Neuronal stem cell (in vitro differentiated cells): Measurements from ENCODE around the gene ATG2A.

Source experiments
- DNase-seq: peaks from one replicate; pipeline ENCODE4 v3.0.0-alpha.2; 2013; ENCODE audit warnings: low spot score
- H2AFZ ChIP-seq: one replicate; pipeline ENCODE4 v1.6.1; 2013; ENCODE audit warnings: mild to moderate bottlenecking, low read length, inconsistent platforms
- H2AK5ac ChIP-seq: 2 replicates; pipeline ENCODE4 v1.6.1; 2013; ENCODE audit warnings: low read depth, mild to moderate bottlenecking, inconsistent platforms, low read length, moderate library complexity, mixed read lengths
- H2BK120ac ChIP-seq: 2 replicates; pipeline ENCODE4 v1.6.1; 2013; ENCODE audit warnings: low read depth, mild to moderate bottlenecking, inconsistent platforms, low read length, moderate library complexity, mixed read lengths
- H2BK12ac ChIP-seq: one replicate; pipeline ENCODE4 v1.6.1; 2013; ENCODE audit warnings: low read length, inconsistent platforms
- H2BK15ac ChIP-seq: 2 replicates; pipeline ENCODE4 v1.6.1; 2013; ENCODE audit warnings: mild to moderate bottlenecking, low read length, inconsistent platforms, mixed read lengths
- H2BK5ac ChIP-seq: one replicate; pipeline ENCODE4 v1.6.1; 2013; ENCODE audit warnings: inconsistent platforms, mild to moderate bottlenecking, low read length, moderate library complexity
- H3K14ac ChIP-seq: one replicate; pipeline ENCODE4 v1.6.1; 2013; ENCODE audit warnings: low read length, inconsistent platforms
- H3K18ac ChIP-seq: 2 replicates; pipeline ENCODE4 v1.6.1; 2013; ENCODE audit warnings: low read length, inconsistent platforms
- H3K23ac ChIP-seq: 2 replicates; pipeline ENCODE4 v1.6.1; 2013; ENCODE audit warnings: low read depth, mild to moderate bottlenecking, mixed read lengths, low read length, inconsistent platforms; ENCODE audit not compliant: poor library complexity
- H3K27ac ChIP-seq: replicated peaks from 3 replicates; pipeline ENCODE4 v1.5.1; 2013; ENCODE audit warnings: low read length, inconsistent platforms
- H3K27me3 ChIP-seq, 3 experiments: 2 replicates each; pipeline ENCODE4 v1.6.1; 2013; ENCODE audit warnings: low read length in 3 of 3, mild to moderate bottlenecking in 2 of 3, inconsistent platforms in 1 of 3, low read depth in 1 of 3, mixed read lengths in 1 of 3, moderate library complexity in 1 of 3; ENCODE audit not compliant: control insufficient read depth in 3 of 3, insufficient read depth in 3 of 3
- H3K36me3 ChIP-seq, 2 donors: replicated peaks in 1 of 2; 2 replicates each; pipeline ENCODE4 v1.6.1; 2013; ENCODE audit warnings: low read length in 2 of 2; ENCODE audit not compliant: control insufficient read depth in 2 of 2, insufficient read depth in 2 of 2
- H3K4ac ChIP-seq: 2 replicates; pipeline ENCODE4 v1.6.1; 2013; ENCODE audit warnings: inconsistent platforms, mild to moderate bottlenecking, low read length, moderate library complexity
- H3K4me1 ChIP-seq, 2 donors: 1 replicate in 1 of 2; 2 replicates in 1 of 2; pipeline ENCODE4 v1.6.1; 2013; ENCODE audit warnings: low read length in 2 of 2, low read depth in 1 of 2; ENCODE audit not compliant: control insufficient read depth in 2 of 2, insufficient read depth in 1 of 2
- H3K4me2 ChIP-seq: one replicate; pipeline ENCODE4 v1.6.1; 2013; ENCODE audit warnings: mild to moderate bottlenecking, low read length, inconsistent platforms; ENCODE audit not compliant: insufficient read depth, poor library complexity, severe bottlenecking
- H3K4me3 ChIP-seq, 2 donors: 2 replicates each; pipeline ENCODE4 v1.5.1; 2013; ENCODE audit warnings: low read length in 2 of 2, mild to moderate bottlenecking in 2 of 2, inconsistent platforms in 1 of 2, moderate library complexity in 1 of 2
- H3K79me1 ChIP-seq: one replicate; pipeline ENCODE4 v1.6.1; 2013; ENCODE audit warnings: low read depth, mild to moderate bottlenecking, inconsistent platforms, low read length, moderate library complexity
- H3K9ac ChIP-seq: one replicate; pipeline ENCODE4 v1.6.1; 2013; ENCODE audit warnings: mild to moderate bottlenecking, low read depth, low read length, inconsistent platforms; ENCODE audit not compliant: poor library complexity
- H3K9me3 ChIP-seq, 2 donors: replicated peaks in 1 of 2; 2 replicates each; pipeline versions ENCODE3 to v1.6.1; 2013; ENCODE audit warnings: low read length in 2 of 2, mild to moderate bottlenecking in 2 of 2, inconsistent platforms in 1 of 2, low read depth in 1 of 2, mixed read lengths in 1 of 2, moderate library complexity in 1 of 2; ENCODE audit not compliant: control insufficient read depth in 2 of 2, insufficient read depth in 1 of 2
- H4K8ac ChIP-seq: one replicate; pipeline ENCODE4 v1.6.1; 2013; ENCODE audit warnings: low read depth, mild to moderate bottlenecking, inconsistent platforms, low read length, moderate library complexity
- H4K91ac ChIP-seq: one replicate; pipeline ENCODE4 v1.6.1; 2013; ENCODE audit warnings: low read length, low read depth, mild to moderate bottlenecking, inconsistent platforms; ENCODE audit not compliant: poor library complexity
- WGBS, 2 donors: extraction: QIAGEN DNeasy Blood & Tissue Kit; methylation state at CpG; one replicate each; pipeline ENCODE4 v1.1.7; 2013; ENCODE audit warnings: missing lambda C conversion rate in 2 of 2, mixed read lengths in 1 of 2; ENCODE audit not compliant: insufficient read length in 2 of 2, insufficient replicate concordance in 1 of 2; ENCODE audit errors: extremely low coverage in 2 of 2; 5-methylcytosine and 5-hydroxymethylcytosine counted together

ATG2A gene

DNA sequence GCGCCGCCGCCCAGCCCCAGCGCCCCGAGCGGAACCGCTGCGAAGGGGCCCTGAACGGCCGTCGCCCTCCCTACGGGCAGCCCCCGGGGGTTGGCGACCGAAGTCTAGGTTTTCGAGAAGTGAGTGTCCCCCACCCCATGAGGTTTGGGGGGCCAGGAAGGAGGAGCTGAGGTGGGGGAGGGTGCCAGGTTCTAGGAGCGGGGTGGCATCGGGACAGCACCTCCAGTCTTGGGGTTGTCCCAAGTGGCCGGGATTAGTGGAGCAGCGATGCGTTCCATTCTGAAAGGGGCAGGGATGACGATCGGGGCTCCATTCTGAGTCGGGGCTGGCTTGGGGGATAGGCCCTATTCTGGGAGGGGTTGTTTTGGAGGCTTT is 7.9 kb upstream of the ATG2A start:
- peak overlapping the region; percentile 81 for H3K9ac ChIP-seq
- no peaks in the 10 kb centered on the region for H3K79me1 ChIP-seq
- H3K14ac ChIP-seq, result no peak overlapping the region
- peaks cover 0 to 3% of the 10 kb centered on the region in 2 donors for H3K36me3 ChIP-seq
- DNase-seq, result no peak
- peaks cover 4 to 9% of the 10 kb centered on the region in 2 donors for H3K4me1 ChIP-seq
- peak overlapping the region; percentile 99 for H3K4me2 ChIP-seq
- peak overlapping the region; percentile 48 for H2BK5ac ChIP-seq
- no peak overlapping the region for H2BK15ac ChIP-seq
- no peak overlapping the region for H3K27ac ChIP-seq
- H3K23ac ChIP-seq, result no peak overlapping the region
- peak overlapping the region; percentile 69 for H3K18ac ChIP-seq
- no peaks in the 10 kb centered on the region for H3K9me3 ChIP-seq
- peak overlapping the region; percentile 55 to 87 for H3K4me3 ChIP-seq
- H2AFZ ChIP-seq, result peak overlapping the region; percentile 91
- H4K91ac ChIP-seq, result no peak overlapping the region
- no CpG with 5 or more reads among the region's 24 CpGs for whole genome bisulfite sequencing, 2 donors
- H3K27me3 ChIP-seq, result peaks cover 0 to 2% (median 0%) of the 10 kb centered on the region in 3 experiments
- no peak overlapping the region for H2BK12ac ChIP-seq
- H4K8ac ChIP-seq, result no peak overlapping the region
- H2AK5ac ChIP-seq, result peak overlapping the region; percentile 81
- H2BK120ac ChIP-seq, result no peak overlapping the region
- no peak overlapping the region for H3K4ac ChIP-seq

DNA sequence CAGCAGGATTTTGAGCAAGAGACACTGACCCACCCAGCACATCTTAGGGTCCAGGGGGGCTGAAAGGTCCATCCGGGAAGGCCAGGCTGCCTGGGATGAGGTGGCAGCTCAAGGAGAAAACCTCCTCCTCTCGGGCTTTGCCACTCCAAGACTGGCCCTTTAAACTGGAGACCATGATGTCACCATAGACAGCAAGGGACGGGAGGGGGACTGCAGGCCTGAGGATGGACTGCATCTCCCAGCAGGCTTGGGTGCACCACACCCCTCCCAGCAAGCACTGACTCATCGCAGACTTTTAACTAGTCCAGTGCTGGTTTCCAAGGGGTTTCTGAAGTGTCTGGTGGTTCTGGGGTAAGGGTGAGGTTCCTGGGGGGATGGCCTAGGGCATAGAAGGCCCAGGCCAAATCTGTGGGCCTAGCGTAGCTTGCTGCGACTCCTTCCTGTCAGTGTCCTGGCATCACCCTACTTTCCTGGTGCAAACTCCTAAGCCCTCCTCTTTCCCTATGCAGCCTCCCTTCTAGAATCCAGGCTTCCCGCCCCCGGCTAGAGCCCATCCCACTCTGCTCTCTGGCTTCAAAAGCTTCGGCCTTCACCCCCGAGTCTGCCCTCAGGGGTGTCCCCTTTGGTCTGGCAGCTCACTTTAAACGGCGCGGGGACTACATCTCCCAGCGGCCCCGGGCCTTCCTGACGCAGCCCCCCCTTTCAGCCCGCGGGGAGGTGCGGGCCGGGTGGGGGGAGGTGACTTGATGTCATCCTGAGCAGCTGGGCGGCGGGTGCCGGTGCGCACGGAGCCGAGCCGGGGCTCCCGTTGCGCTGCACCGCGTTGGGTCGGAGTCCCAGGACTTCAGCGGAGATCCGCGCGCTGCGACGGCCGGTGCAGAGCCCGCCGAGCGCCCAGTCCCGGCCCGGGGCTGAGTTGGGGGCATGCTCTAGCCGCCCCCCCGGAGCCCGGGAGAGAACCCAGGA is 7.2 kb upstream of the ATG2A start, which contains the start of gene PPP2R5B:
Gene PPP2R5B, plus strand, starts transcription at position 746 of the 966 bp plus-strand sequence. CDS start 1,046 bp downstream, outside the sequence.
- peak within 1 kb of the TSS; percentile 82 for H3K27ac ChIP-seq
- WGBS, 2 donors, result no CpG with 5 or more reads among the region's 47 CpGs
- H3K4me1 ChIP-seq, result peaks cover 4 to 9% of the 10 kb centered on the region in 2 donors
- peak within 1 kb of the TSS; percentile 86 for H2BK12ac ChIP-seq
- peak; percentile 80 for DNase-seq
- H3K79me1 ChIP-seq, result no peaks in the 10 kb centered on the region
- peaks cover 0 to 2% (median 0%) of the 10 kb centered on the region in 3 experiments for H3K27me3 ChIP-seq
- H2BK5ac ChIP-seq, result peak within 1 kb of the TSS; percentile 71
- no peak within 1 kb of the TSS for H4K91ac ChIP-seq
- peak within 1 kb of the TSS; percentile 91 for H3K23ac ChIP-seq
- peak within 1 kb of the TSS; percentile 55 to 87 for H3K4me3 ChIP-seq
- H3K4ac ChIP-seq, result no peak within 1 kb of the TSS
- peak within 1 kb of the TSS; percentile 85 for H3K14ac ChIP-seq
- peak within 1 kb of the TSS; percentile 91 for H2AFZ ChIP-seq
- peak within 1 kb of the TSS; percentile 95 for H3K18ac ChIP-seq
- H2AK5ac ChIP-seq, result peak within 1 kb of the TSS; percentile 96
- peak within 1 kb of the TSS; percentile 35 for H2BK120ac ChIP-seq
- H3K9ac ChIP-seq, result peak within 1 kb of the TSS; percentile 86
- H3K36me3 ChIP-seq, result peaks cover 0 to 3% of the 10 kb centered on the region in 2 donors
- H3K9me3 ChIP-seq, result no peaks in the 10 kb centered on the region
- peak within 1 kb of the TSS; percentile 99 for H3K4me2 ChIP-seq
- no peak within 1 kb of the TSS for H4K8ac ChIP-seq
- peak within 1 kb of the TSS; percentile 99 for H2BK15ac ChIP-seq

DNA sequence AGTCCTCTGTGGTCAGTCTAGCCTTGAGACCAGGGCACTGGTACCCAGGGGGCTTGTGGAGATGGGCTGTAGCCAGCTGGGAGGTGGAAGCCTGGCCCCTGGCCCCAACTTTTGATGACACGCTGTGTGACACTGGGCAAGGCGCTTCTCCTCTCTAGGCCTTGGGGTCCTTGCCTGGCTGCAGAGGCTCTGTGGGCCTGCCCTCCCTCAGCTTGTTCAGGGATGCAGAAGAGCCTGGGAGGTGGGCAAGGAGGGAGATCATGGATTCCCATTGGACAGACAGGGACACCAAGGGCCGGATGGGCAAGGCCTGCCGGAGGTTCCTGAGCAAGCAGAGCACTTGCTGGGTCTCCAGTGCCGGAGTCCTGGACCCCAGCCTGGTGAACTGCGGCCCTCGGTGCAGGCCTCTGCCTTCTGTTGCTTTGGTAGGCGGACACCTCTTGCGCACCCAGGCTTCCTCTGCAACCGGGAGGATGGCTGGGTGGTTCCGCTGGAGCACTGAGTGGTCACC is 6.2 kb upstream of the ATG2A start:
- WGBS, 2 donors, result no CpG with 5 or more reads among the region's 11 CpGs
- no peak overlapping the region for H3K4ac ChIP-seq
- H3K27ac ChIP-seq, result no peak overlapping the region
- H3K79me1 ChIP-seq, result no peaks in the 10 kb centered on the region
- H3K4me2 ChIP-seq, result no peak overlapping the region
- no peak overlapping the region for H3K9ac ChIP-seq
- no peak overlapping the region for H3K4me3 ChIP-seq
- H3K36me3 ChIP-seq, result peaks cover 0 to 2% of the 10 kb centered on the region in 2 donors
- H2BK120ac ChIP-seq, result no peak overlapping the region
- no peak overlapping the region for H4K8ac ChIP-seq
- H3K23ac ChIP-seq, result no peak overlapping the region
- H3K18ac ChIP-seq, result peak overlapping the region; percentile 49
- peak overlapping the region; percentile 86 for H2BK12ac ChIP-seq
- no peak for DNase-seq
- peak overlapping the region; percentile 96 for H2AK5ac ChIP-seq
- H2AFZ ChIP-seq, result peak overlapping the region; percentile 91
- no peak overlapping the region for H3K14ac ChIP-seq
- H3K9me3 ChIP-seq, result no peaks in the 10 kb centered on the region
- H3K27me3 ChIP-seq, result peaks cover 0 to 2% (median 0%) of the 10 kb centered on the region in 3 experiments
- H2BK15ac ChIP-seq, result peak overlapping the region; percentile 99
- peak overlapping the region; percentile 7 for H2BK5ac ChIP-seq
- peaks cover 5 to 9% of the 10 kb centered on the region in 2 donors for H3K4me1 ChIP-seq
- no peak overlapping the region for H4K91ac ChIP-seq

DNA sequence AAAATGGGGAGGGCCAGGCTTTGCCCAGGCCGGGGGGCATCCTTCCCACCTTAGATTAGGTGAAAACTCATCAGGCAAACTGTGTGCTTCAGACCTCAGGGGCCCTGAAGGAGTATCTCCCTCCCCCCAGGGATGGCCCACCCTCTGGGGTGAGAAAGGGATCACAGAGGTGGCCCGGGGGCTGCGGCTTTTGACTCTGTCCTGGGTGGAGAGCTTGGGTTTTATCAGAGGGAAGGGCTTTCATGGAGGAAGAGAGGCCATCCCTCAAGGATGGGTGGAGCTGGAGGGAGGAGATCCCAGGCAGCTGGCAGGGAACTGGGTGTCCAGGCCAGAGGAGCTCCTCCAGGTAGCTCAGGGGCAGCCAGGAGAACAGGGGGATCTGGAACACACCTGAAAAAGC is 4.4 kb upstream of the ATG2A start:
- no CpG with 5 or more reads among the region's 3 CpGs for WGBS, 2 donors
- Histone ChIP-seq H3K4ac (no peak overlapping the region), H3K27ac (no peak overlapping the region), H3K4me3 (no peak overlapping the region), H2BK12ac (no peak overlapping the region), H3K18ac (no peak overlapping the region), H3K4me1 (peaks cover 8 to 9% of the 10 kb centered on the region in 2 donors), H2BK120ac (no peak overlapping the region), H3K79me1 (peaks cover 2% of the 10 kb centered on the region), H3K23ac (no peak overlapping the region), H3K9me3 (no peaks in the 10 kb centered on the region), H4K91ac (no peak overlapping the region), H3K4me2 (no peak overlapping the region), H2BK5ac (no peak overlapping the region), H3K14ac (no peak overlapping the region), H3K36me3 (no peaks in the 10 kb centered on the region), H2AFZ (no peak overlapping the region), H3K27me3 (peaks cover 0 to 2% (median 0%) of the 10 kb centered on the region in 3 experiments), H4K8ac (no peak overlapping the region), H2BK15ac (peak overlapping the region; percentile 58), H2AK5ac (peak overlapping the region; percentile 70), H3K9ac (no peak overlapping the region)
- DNase-seq, result no peak
